ENCODE results near the gene CEP164.

GRCh38 chr11:117430293-117430955 is 102.8 kb downstream of the CEP164 start:
- no peak for TF ChIP-seq CTCF (IDR thresholded peaks at IDR 0.05; ENCODE audit: low read depth, low read length)
- no peak for TF ChIP-seq EZH2phosphoT487 (IDR thresholded peaks at IDR 0.05; ENCODE audit: low read depth)

Measured in OCI-LY3 (cell line).